M059J (cell line): ENCODE results near the gene MIEF2. TPM values are rescaled to one million over a fixed set of nuclear protein-coding genes. Genes with fewer than 3 reads are reported as not detected.
"Not testable (repeated sequence)": the region's sequence is repeated elsewhere in the genome, so short reads cannot be mapped to it uniquely, and the experiment has no call there.

Experiments
- DNase-seq: peaks from one replicate; pipeline ENCODE4 v3.0.0-alpha.2; 2012; ENCODE audit warnings: low read depth
- total RNA-seq: library from RNA; depleted of rRNA; stranded (reverse); fragments of >200 nt; shearing (Covaris generic); gene quantifications from 2 replicates; pipeline ENCODE4 v1.2.3, GENCODE V29; 2014; rRNA removed

MIEF2 gene, protein sequence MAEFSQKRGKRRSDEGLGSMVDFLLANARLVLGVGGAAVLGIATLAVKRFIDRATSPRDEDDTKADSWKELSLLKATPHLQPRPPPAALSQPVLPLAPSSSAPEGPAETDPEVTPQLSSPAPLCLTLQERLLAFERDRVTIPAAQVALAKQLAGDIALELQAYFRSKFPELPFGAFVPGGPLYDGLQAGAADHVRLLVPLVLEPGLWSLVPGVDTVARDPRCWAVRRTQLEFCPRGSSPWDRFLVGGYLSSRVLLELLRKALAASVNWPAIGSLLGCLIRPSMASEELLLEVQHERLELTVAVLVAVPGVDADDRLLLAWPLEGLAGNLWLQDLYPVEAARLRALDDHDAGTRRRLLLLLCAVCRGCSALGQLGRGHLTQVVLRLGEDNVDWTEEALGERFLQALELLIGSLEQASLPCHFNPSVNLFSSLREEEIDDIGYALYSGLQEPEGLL
- 13.3 and 26.4 TPM in 2 replicates for total RNA-seq

DNA sequence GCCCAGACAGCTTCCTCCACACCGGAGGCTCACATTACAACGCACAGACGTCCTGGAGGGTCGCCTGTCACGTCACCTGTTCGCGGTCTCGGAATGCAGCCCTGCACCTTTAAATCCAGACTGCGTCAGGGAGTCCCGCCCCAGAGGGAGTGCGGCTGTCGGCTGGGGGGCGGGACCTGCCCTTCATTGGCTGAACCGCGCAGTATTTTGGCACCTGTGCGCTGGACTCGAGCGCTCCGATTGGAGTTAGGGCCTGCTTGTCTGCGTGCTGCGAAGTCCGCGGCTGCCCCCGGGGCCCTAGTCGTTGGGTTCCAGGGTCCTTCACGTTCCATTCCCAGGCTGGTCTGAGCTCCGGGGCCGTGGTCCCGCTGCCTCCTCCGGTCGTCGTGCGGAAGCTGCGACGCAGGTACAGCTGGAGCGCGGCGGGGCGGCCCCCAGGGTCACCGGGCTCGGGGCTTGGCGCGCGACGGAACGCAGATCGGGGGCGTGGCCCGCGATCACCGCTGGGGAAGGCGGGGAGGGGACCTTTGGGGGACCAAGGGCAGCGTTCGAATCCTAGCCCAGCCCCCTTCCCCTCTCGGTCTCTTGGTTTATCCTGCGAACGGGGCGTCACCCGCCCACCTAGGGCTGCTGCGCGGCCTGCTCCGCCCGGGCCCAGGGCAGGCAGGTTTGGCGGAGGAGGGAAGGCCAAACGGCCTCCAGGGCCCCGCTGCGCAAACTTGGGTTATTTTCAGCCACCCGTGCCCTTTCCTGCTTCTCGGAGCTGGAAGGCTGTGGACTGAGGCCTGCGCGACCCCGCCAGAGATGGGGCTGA lies at the start of gene MIEF2:
Gene MIEF2 (plus strand): TSS at position 331 of the 814 bp plus-strand sequence. CDS start 2,059 bp downstream, outside the sequence.
- DNase-seq, result peak; percentile 93

DNA sequence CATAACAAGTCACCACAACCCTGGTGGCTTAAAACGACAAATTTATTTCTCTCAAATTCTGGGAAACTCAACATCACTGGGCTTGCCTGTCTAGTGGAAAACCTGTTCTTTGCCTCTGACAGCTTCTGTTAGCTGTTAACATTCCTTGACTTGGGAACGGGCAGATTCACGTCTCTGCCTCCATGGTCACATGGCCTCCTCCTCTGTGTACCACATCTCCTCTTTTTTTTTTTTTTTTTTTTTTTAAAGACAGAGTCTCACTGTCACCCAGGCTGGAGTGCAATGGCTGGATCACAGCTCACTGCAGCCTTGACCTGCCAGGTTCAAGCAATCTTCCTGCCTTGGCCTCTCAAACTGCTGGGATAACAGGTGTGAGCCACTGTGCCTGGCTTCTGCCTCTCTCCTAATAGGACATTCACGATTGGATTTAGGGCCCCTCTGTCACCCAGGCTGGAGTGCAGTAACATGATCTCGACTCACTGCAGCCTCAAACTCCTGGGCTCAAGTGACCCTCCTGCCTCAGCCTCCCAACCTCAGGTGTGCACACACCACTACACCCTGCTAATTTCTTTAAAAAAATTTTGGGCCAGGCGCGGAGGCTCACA lies 46.7 kb upstream of the MIEF2 start:
- DNase-seq, result no peak

DNA sequence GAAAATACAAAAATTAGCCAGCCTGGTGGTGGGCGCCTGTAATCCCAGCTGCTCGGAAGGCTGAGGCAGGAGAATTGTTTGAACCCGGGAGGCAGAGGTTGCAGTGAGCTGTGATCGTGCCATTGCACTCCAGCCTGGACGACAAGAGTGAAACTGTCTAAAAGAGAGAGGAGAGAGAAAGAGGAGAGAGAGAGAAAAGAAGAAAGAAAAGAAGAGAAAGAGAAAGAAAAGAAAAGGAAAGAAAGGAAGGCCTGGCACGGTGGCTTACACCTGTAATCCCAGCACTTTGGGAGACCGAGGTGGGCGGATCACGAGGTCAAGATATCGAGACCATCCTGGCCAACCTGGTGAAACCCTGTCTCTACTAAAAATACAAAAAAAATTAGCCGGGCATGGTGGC lies 43.6 kb upstream of the MIEF2 start:
- not testable (repeated sequence) for DNase-seq

DNA sequence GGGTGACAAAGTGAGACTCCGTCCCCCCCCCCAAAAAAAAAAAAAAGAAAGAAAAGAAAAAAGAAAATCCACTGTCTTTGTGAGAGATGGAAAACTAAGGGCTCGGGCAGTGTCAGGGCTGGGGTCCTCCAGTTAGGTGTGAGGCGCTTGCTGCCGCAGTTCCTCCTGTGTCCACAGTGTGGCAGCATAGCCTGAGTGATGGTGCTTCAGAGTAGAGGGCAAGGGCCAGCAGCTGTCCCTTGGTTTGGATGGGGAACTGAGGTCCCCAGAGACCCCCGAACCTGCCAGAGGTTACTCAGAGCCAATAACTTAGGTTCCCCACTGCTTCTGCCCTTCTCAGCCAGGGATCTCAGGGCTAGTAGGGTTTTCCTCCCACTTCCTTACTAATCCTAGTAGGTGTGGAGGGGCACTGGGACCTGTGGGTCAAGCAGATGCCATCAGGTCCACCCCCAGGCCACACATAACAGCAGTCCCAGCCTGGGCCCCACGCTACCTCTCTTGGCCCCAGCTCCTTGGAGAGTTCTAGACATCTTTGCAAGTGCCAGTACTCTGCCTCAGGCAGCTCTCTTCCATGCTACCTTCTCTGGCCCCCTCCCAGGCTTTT lies 42.9 kb upstream of the MIEF2 start:
- peak; percentile 50 for DNase-seq

DNA sequence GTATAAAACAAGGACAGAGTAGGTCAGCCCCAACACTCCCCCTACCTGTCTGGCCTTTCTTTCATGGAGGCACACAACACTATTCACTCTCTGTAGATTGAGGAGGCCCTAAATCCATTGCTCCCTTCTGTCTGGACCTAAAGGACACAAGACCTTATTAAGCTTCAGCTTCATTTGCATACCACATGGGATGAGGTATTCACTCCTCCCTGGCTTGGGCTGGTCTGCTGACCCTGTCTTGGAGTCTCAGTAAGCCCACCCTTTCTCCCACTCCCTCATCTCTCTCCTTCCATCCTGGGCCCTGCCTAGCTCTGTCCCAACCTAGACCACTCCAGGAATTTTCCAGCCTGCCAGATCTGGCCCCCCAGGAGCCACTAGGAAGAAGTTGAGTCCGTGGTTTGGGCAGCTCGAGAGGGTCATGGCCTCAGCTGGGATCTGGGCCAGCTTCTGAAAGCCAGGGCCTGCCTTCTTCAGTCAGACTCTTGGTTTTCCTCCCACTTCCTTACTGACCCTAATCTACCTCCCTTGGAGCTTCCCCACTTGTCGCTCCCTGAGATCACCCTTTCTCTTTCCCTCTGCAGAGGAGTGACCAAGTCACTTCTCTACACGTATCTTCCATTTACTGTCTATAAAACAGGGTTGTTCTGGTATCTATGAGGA lies 41.6 kb upstream of the MIEF2 start:
- peak; percentile 58 for DNase-seq

DNA sequence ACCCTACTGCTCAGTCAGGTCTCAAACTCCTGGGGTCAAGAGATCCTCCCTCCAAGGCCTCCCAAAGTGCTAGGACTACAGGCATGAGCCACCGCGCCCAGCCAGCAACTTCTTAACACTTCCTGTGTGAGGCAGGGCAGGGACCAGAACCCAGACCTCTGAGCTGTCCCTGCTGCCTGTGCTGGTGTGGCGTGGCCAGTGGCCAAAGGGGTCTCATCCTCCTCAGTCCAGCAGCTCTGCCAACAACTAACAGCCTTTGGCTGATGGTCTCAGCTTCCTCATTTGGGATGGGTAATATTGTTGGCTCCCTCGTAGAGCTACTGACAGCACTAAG lies 36.4 kb upstream of the MIEF2 start:
- DNase-seq, result no peak

DNA sequence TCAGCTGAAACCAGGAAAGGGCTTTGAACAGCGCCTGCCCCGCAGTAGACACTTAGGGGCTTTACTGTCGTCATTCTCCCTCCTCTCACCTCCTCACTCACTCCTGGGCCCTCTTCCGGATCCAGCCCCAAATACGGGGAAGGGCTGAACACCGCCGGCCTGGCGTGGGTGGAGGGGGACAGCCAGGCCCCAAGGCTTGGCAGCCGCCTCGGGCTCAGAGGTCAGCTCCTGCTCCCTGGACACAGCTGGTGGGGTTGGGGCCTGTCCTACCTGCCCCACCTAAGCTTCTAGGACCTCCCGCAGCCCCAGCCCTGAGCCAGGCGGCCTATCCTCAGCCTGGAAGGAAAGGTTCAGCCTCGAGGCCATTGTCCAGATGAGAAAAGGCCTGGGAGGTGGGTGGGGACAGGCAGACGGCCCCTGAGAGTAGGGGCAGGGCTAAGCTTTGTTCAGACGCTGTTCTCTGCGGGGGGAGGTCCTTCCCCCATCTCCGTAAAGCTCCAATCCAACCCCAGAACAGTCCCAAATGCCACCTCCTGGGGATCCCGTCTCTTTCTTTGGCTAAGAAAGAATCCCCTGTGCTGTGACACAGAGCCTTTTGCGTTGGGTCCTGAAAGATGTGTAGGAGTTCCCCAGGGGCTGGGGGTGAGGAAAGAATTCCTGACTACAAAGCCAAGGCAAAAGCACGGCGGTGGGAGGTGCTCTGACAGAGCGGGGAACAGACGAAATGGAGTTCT lies 35.9 kb upstream of the MIEF2 start:
- no peak for DNase-seq

DNA sequence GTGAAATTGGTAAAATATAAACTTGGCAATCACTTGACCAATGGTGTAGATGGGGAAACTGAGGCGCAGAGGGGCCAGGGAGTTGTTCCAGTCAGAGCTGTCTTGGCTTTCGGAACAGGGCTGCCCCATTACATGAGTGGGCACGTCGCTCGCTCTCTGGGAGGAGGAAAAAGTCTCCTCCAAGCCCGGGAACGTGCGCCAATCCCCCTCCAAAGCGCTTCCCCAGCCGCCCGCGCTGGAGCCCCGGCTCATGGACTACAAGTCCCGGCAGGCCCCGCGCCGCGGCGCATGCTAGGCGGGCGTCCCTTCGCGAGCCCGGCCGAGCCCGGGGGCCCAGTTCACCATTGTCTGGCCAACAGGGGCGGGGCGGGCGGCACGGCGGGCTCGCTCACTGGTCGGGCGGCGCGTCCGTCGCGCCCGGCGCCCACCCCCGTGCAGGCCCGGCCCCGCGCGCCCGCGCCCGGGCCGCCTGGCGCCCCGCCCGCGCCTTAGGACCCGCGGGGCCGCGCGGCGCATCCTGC lies 35.3 kb upstream of the MIEF2 start, which contains the start of gene LLGL1:
Gene LLGL1 (plus strand): TSS at position 515 of the 521 bp plus-strand sequence. CDS start 48 bp downstream, outside the sequence.
- peak; percentile 92 for DNase-seq

DNA sequence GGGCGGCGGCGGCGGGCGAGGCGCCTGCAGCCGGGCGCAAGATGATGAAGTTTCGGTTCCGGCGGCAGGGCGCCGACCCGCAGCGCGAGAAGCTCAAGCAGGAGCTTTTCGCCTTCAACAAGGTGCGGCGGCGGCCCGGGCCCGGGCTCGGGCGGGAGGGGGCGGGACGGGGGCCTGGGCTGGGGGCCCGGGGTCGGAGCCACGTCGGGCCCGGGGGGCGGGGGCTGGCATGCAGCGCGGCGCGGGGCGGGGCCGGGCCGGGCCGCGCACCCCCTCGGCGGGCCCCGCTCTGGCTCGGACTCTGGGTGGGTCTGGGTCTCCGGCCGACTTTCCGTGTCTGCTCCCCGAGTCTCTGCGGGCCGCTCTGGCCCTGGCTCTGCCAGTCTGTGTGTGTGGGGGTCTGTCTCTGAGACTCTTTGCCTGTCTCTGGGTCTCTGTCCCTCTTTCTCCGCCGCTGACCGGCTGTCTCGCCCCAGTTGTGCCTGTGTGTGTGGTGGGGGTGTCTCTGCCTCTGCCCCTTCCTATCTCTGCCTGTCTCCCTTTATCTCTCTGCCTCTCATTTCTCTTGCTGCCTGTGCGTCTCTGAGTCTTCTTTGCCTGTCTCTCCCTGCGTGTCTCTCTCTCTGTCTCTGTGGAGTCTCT lies 34.7 kb upstream of the MIEF2 start:
- DNase-seq, result no peak

DNA sequence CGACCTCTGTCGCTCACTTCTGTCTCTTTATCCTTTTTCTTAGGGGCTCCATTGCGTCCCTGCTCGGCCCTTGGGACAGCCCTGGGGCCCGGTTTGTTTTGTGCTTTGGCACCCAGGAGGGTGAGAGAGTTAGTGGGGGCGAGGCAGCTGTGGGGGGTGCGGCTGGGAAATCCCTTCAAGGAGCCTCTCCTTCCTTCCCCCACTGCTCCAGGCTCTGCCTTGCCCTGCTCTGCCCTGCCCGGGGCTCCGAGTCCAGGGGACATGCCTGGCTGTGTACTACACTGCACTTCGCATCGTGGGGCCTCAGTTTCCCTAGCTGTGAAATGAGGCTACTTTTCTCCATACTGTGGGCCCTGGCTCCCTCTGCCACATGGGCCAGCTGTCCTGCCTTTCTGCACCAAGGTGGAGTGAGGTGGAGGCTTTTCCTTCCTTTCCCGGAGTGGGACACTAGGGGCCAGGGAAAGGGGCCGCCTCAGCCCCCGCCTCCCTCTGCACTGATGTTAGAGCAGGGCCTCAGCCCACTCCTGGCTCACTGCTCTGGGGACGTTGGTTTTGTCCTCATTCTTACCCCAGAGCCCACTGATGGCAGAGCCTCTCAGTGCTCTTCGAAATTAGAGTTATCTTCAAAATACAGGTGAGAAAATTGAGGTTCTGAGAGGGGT lies 34.0 kb upstream of the MIEF2 start:
- no peak for DNase-seq

DNA sequence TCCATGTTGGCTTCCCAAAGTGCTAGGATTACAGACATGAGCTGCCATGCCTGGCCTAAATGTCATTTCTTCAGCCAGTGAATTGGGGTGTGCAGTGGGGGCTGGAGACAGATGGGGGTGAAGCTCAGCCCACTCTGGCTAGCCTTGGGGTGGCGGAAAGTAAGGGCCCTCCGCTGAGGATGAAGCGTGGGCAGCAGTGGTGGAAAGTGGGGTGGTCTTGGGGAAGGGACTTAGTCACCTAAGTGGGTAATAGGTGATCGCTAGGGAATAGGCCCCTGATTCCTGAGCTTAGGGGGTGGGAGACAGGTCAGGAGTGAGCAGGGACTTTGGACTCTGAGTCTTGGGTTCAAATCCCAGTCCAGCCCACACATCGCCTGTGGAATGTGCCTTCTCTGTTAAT lies 32.8 kb upstream of the MIEF2 start:
- DNase-seq, result no peak

DNA sequence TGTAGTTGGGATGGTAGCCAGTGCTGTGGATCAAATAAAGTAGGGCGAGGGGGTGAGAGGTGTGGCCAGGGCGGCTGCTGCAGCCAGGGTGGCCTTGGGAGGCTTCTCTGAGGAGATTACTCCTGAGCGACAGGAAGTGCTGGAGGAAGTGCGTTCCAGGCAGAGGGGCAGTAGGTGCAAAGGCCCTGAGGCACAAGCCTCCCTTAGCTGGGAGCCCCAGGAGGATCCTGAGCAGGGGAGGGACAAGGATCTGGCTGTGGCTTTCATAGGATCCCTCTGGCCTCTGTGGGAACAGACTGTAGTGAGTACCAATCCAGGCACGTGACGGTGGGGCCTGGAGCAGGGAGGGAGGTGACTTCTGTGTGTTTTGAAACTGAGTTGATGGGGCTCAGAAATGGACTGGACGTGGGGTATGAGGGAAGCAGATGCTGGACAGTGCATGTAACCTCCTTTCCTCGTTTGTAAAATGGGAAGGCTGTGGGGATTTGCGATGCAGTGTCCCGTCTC lies 32.2 kb upstream of the MIEF2 start:
- DNase-seq, result no peak

DNA sequence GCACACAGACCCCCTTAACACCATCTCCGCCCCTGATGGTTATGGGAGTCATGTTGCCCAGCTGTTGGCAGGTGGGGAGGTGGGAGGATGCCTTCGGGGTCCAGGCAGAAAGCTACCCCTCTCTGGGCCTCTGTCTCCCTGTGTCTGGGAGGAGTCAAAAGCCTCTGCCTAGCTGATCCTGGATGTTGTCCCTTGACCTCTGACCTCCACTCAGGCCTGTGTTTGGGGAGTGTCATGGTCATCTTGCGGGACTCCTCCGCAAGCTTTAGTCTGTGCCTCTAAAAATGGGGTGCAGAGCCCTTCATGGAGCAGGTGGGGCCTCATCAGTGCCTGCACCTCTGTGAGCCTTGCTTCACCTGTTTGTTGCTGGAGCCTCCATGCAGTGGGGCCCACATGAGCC lies 31.2 kb upstream of the MIEF2 start:
- DNase-seq, result no peak

DNA sequence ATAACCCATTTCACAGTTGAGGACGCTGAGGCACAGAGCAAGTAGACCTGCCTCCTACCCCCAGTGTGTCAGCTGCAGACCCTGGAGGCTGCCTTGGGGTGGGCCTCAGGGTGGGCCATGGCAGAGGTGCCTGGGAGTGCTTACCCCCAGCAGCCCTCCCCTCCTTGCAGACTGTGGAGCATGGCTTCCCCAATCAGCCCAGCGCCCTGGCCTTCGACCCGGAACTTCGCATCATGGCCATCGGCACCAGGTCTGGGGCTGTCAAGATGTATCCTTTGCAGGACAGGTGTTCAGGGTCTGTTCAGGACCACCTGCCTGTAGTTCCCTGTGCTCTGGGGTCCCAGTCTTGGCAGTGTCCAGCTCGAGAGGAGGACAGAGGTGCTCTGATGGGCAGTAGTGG lies 30.7 kb upstream of the MIEF2 start:
- no peak for DNase-seq

DNA sequence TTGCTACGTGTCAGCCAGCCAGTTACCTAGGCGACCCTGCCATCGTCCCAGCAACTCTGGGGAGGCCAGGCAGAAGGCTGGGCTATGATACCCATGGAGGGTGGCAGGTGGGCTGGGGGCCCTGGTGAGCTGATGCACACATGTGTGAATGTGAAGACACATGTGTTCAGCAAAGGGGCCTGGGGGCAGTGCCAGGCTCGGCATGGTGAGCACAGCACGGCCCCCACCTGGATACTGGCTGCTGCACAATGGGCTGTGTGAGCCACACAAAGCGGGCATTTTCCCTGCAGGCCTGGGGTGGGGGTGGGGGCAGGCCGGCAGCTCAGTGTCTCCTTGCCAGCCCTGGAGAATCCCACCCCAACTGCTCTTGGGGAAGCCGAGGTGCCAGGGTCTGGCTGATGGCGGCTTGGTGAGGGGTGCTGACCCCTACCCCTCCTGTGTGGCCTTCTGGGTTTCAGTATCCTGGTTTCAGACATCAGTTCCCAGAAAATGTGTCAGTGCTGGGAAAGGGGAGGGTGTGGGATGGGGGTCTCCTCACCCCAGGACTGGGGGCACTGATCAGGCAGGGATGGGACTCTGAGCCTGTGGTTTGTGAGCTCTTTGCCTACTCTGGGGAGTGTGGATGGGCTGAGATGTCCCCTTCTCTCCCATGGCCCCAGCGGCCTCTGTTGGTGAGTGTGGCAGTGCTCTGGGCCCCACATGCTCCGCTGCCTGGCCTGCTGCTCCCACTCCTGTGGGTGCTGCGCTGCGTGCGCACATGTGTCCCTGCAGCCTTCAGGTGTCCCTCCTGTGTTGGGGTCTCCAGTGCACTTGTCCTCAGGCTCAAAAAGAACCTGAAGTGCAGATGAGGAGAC lies 29.9 kb upstream of the MIEF2 start:
- no peak for DNase-seq

DNA sequence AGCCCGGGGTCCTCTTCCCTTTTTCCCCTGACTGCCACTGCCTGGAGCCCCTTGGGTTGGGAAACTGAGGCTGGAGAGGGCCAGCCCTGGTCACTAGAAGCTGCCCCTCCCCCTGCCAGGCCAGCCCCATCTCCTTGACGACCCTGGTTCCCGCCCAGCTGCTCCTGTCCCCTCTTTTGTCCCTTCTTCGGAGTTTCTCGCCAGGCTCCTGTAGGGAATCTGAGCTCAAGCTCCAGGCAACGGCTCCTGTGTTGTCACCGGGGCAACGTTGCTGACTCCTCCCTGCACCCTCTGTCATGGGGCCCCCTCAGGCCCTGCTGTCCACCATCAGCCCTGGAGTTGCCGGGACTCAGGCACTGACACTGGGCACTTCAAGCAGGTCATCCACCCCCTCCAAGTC lies 29.3 kb upstream of the MIEF2 start:
- no peak for DNase-seq

DNA sequence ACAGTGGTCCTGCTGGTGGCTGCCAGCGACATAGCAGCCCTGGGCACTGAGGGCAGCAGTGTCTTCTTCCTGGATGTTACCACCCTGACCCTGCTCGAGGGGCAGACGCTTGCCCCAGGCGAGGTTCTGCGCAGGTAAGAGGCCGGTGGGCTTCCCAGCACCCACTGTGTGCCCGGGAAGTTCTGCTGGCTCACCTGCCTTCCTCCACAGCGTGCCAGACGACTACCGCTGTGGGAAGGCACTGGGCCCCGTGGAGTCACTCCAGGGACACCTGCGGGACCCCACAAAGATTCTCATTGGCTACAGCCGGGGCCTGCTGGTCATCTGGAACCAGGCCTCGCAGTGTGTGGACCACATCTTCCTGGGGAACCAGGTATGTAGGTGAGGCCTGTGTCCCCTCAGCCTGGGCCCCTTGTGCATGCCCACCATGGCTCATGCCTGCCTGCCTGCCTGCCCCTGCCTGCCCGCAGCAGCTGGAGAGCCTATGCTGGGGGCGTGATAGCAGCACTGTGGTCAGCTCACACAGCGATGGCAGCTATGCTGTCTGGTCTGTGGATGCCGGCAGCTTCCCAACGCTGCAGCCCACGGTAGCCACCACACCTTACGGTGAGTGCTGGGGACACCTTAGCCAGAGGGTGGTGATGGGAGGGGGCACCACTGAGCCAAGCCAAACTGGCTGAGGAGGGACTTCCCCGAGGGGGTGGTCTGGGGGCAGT lies 26.5 kb upstream of the MIEF2 start:
- no peak for DNase-seq
